GM23248 (cell line): ENCODE results near the gene PRKG2. TPM values are rescaled to one million over a fixed set of nuclear protein-coding genes. Genes with fewer than 3 reads are reported as not detected.

Experiments
- DNase-seq: peaks from one replicate; pipeline ENCODE4 v3.0.0-alpha.2; 2015
- H2AFZ ChIP-seq: fragments of 200-600 bp; sonication (generic); 2 replicates; pipeline ENCODE4 v1.6.1; 2016; ENCODE audit warnings: antibody characterized with exemption
- H3F3A ChIP-seq: fragments of 200-600 bp; sonication (generic); 2 replicates; pipeline ENCODE4 v1.6.1; 2016; ENCODE audit warnings: mild to moderate bottlenecking, antibody characterized with exemption, mixed run types; ENCODE audit not compliant: insufficient read depth
- H3K27ac ChIP-seq: fragments of 200-600 bp; sonication (generic); 2 replicates; pipeline ENCODE4 v1.5.1; 2016; ENCODE audit warnings: mild to moderate bottlenecking
- H3K27me3 ChIP-seq: fragments of 200-600 bp; sonication (generic); replicated peaks from 2 replicates; pipeline ENCODE4 v1.6.1; 2016; ENCODE audit warnings: mild to moderate bottlenecking; ENCODE audit not compliant: insufficient read depth
- H3K36me3 ChIP-seq: fragments of 200-600 bp; sonication (generic); 2 replicates; pipeline ENCODE4 v1.6.1; 2016; ENCODE audit warnings: low read depth, mild to moderate bottlenecking
- H3K4me1 ChIP-seq: fragments of 200-600 bp; sonication (generic); 2 replicates; pipeline ENCODE4 v1.6.1; 2016; ENCODE audit warnings: mild to moderate bottlenecking; ENCODE audit not compliant: insufficient read depth
- H3K4me2 ChIP-seq: fragments of 200-600 bp; sonication (generic); one replicate; pipeline ENCODE4 v1.6.1; 2016; ENCODE audit warnings: mild to moderate bottlenecking; ENCODE audit not compliant: unreplicated experiment
- H3K4me3 ChIP-seq: fragments of 200-600 bp; sonication (generic); 2 replicates; pipeline ENCODE4 v1.5.1; 2016; ENCODE audit warnings: mild to moderate bottlenecking
- H3K79me2 ChIP-seq: fragments of 200-600 bp; sonication (generic); 2 replicates; pipeline ENCODE4 v1.6.1; 2016; ENCODE audit warnings: mild to moderate bottlenecking; ENCODE audit not compliant: insufficient read depth
- H3K9ac ChIP-seq: fragments of 200-600 bp; sonication (generic); 2 replicates; pipeline ENCODE4 v1.6.1; 2016; ENCODE audit warnings: mild to moderate bottlenecking
- H3K9me2 ChIP-seq: fragments of 200-600 bp; sonication (generic); 2 replicates; pipeline ENCODE4 v1.6.1; 2016; ENCODE audit warnings: mixed run types, mild to moderate bottlenecking, moderate library complexity; ENCODE audit not compliant: insufficient read depth
- H3K9me3 ChIP-seq: fragments of 200-600 bp; sonication (generic); one replicate; pipeline ENCODE4 v1.6.1; 2017; ENCODE audit warnings: low read depth
- H4K20me1 ChIP-seq: fragments of 200-600 bp; sonication (generic); 2 replicates; pipeline ENCODE4 v1.6.0; 2016; ENCODE audit not compliant: insufficient read depth
- EZH2 ChIP-seq: fragments of 200-600 bp; sonication (generic); IDR thresholded peaks from 2 replicates; pipeline ENCODE4 v1.6.1; 2018; ENCODE audit warnings: antibody characterized with exemption, mild to moderate bottlenecking; ENCODE audit not compliant: insufficient read depth, poor library complexity, severe bottlenecking
- EZH2phosphoT487 ChIP-seq: fragments of 200-600 bp; sonication (generic); IDR thresholded peaks from 2 replicates; pipeline ENCODE4 v1.6.1; 2018; ENCODE audit warnings: antibody characterized with exemption, moderate library complexity, mild to moderate bottlenecking, low read depth; ENCODE audit not compliant: insufficient read depth
- WGBS, 2 experiments: methylation state at CpG; one replicate each; pipeline ENCODE4 v1.1.6; 2015 to 2017; ENCODE audit warnings: low lambda C conversion rate in 2 of 2, low coverage in 1 of 2; ENCODE audit errors: missing lambda C conversion rate in 2 of 2; 5-methylcytosine and 5-hydroxymethylcytosine counted together
- in situ Hi-C: fragments of 300-500 bp; cut with MboI; formaldehyde crosslinking; loops from 2 replicates; pipeline ENCODE4 v1.15.0; 2020
- polyA plus RNA-seq: library from polyadenylated mRNA; unstranded; fragments of >200 nt; fragmentation: Nextera tagmentation; extraction: Ambion mirVana; gene quantifications from 2 replicates; pipeline ENCODE4 v1.2.1, GENCODE V29; 2016
- total RNA-seq: library from RNA; depleted of rRNA; stranded (reverse); fragments of >200 nt; shearing (Covaris generic); gene quantifications from 2 replicates; pipeline ENCODE4 v1.2.3, GENCODE V29; 2014

PRKG2 gene
- total and polyA plus RNA-seq, 2 experiments from 2014 or later = 4.7 to 7.3 TPM

GRCh38 chr4:81213671-81214070, 1.4 kb downstream of the PRKG2 start:
- H4K20me1 ChIP-seq = no peaks in the 10 kb centered on the region
- DNase-seq = peak; percentile 68
- H3K4me3 ChIP-seq = peak overlapping the region; percentile 74
- peaks cover 35% of the 10 kb centered on the region for H3K79me2 ChIP-seq
- WGBS, 2 experiments = 6 to 8% methylated on average over 6 of the region's 6 CpGs
- in situ Hi-C loops = no loop called here
- peak overlapping the region; percentile 69 for H3K9ac ChIP-seq
- no peak overlapping the region for H3K27ac ChIP-seq
- H2AFZ ChIP-seq = peak overlapping the region; percentile 82
- H3K4me2 ChIP-seq = peak overlapping the region; percentile 96
- H3K9me2 ChIP-seq = no peaks in the 10 kb centered on the region
- H3F3A ChIP-seq = peaks cover 26% of the 10 kb centered on the region; the same call in 1 of the 2 replicates
- no peak for TF ChIP-seq EZH2phosphoT487
- no peaks in the 10 kb centered on the region for H3K9me3 ChIP-seq
- no peaks in the 10 kb centered on the region for H3K27me3 ChIP-seq
- peaks cover 26% of the 10 kb centered on the region for H3K4me1 ChIP-seq
- no peaks in the 10 kb centered on the region for H3K36me3 ChIP-seq

- no peak overlapping the region for H3K4me3 ChIP-seq
- 20 to 32% methylated on average over 3 of the region's 3 CpGs for WGBS, 2 experiments
These were observed 3.1 kb downstream of the PRKG2 start for GRCh38 chr4:81211956-81212355.

GRCh38 chr4:81207828-81208227, 7.2 kb downstream of the PRKG2 start:
- DNase-seq = peak; percentile 94
- 4 to 6% methylated on average over 1 of the region's 1 CpG for WGBS, 2 experiments
- H3K9me2 ChIP-seq = no peaks in the 10 kb centered on the region
- no peaks in the 10 kb centered on the region for H3K27me3 ChIP-seq
- H3K9me3 ChIP-seq = no peaks in the 10 kb centered on the region
- peaks cover 29% of the 10 kb centered on the region for H3F3A ChIP-seq
- peak overlapping the region; percentile 20; the same call in 1 of the 2 replicates for H3K4me3 ChIP-seq
- H2AFZ ChIP-seq = no peak overlapping the region
- H4K20me1 ChIP-seq = no peaks in the 10 kb centered on the region
- H3K36me3 ChIP-seq = no peaks in the 10 kb centered on the region
- peak overlapping the region; percentile 65 for H3K27ac ChIP-seq
- in situ Hi-C loops = no loop called here
- peak overlapping the region; percentile 66 for H3K4me2 ChIP-seq
- peaks cover 46% of the 10 kb centered on the region for H3K4me1 ChIP-seq
- 0 out of 2 replicates have a peak overlapping the region, but pooled peaks have one; percentile 31 for H3K9ac ChIP-seq
- H3K79me2 ChIP-seq = peaks cover 59% of the 10 kb centered on the region
- TF ChIP-seq EZH2phosphoT487 (peak; percentile 89), EZH2 (no peak)

More at GRCh38 chr4:81211956-81212355, 3.1 kb downstream of the PRKG2 start:
- TF ChIP-seq EZH2 = no peak
- TF ChIP-seq EZH2phosphoT487 = no peak
- H3K9me3 ChIP-seq = no peaks in the 10 kb centered on the region
- no peaks in the 10 kb centered on the region for H3K27me3 ChIP-seq
- peaks cover 41% of the 10 kb centered on the region for H3K4me1 ChIP-seq
- H2AFZ ChIP-seq = no peak overlapping the region
- no peaks in the 10 kb centered on the region for H3K9me2 ChIP-seq
- peaks cover 38% of the 10 kb centered on the region for H3F3A ChIP-seq
- no peak overlapping the region for H3K9ac ChIP-seq
- no peaks in the 10 kb centered on the region for H4K20me1 ChIP-seq
- peak overlapping the region; percentile 25 for H3K4me2 ChIP-seq
- peak; percentile 30 for DNase-seq
- in situ Hi-C loops = no loop called here
- H3K79me2 ChIP-seq = peaks cover 41% of the 10 kb centered on the region
- no peaks in the 10 kb centered on the region for H3K36me3 ChIP-seq
- H3K27ac ChIP-seq = no peak overlapping the region

GRCh38 chr4:81205302-81205701, 9.7 kb downstream of the PRKG2 start:
- Histone ChIP-seq H3K4me2 (no peak overlapping the region), H3K4me1 (peaks cover 32% of the 10 kb centered on the region), H3K27ac (no peak overlapping the region), H2AFZ (no peak overlapping the region), H3K9me3 (no peaks in the 10 kb centered on the region), H3K9me2 (no peaks in the 10 kb centered on the region; the same call in 1 of the 2 replicates), H3F3A (peaks cover 18% of the 10 kb centered on the region), H3K9ac (no peak overlapping the region), H3K27me3 (no peaks in the 10 kb centered on the region), H3K36me3 (no peaks in the 10 kb centered on the region), H4K20me1 (no peaks in the 10 kb centered on the region), H3K4me3 (no peak overlapping the region), H3K79me2 (peaks cover 39% of the 10 kb centered on the region)
- WGBS, 2 experiments = 100% methylated on average over 2 of the region's 2 CpGs
- in situ Hi-C loops = no loop called here
- TF ChIP-seq EZH2phosphoT487 (no peak), EZH2 (no peak)
- no peak for DNase-seq

GRCh38 chr4:81204571-81204970, 10.5 kb downstream of the PRKG2 start:
- H3K4me3 ChIP-seq = no peak overlapping the region
- in situ Hi-C loops = no loop called here
- TF ChIP-seq EZH2phosphoT487 (no peak), EZH2 (no peak)
- no peak for DNase-seq
- no peak overlapping the region for H3K4me2 ChIP-seq
- H3K27me3 ChIP-seq = no peaks in the 10 kb centered on the region
- H3F3A ChIP-seq = peaks cover 24% of the 10 kb centered on the region
- no peaks in the 10 kb centered on the region for H3K9me3 ChIP-seq
- H3K4me1 ChIP-seq = peaks cover 37% of the 10 kb centered on the region
- no peak overlapping the region for H3K27ac ChIP-seq
- 97 to 98% methylated on average over 9 of the region's 9 CpGs for WGBS, 2 experiments
- peaks cover 32% of the 10 kb centered on the region for H3K79me2 ChIP-seq
- H2AFZ ChIP-seq = no peak overlapping the region
- no peaks in the 10 kb centered on the region for H3K36me3 ChIP-seq
- H4K20me1 ChIP-seq = no peaks in the 10 kb centered on the region
- no peak overlapping the region for H3K9ac ChIP-seq
- H3K9me2 ChIP-seq = no peaks in the 10 kb centered on the region; the same call in 1 of the 2 replicates
